DMS79 (cell line): ENCODE data around the gene MST1R.
"Not testable (repeated sequence)": the region's sequence is repeated elsewhere in the genome, so short reads cannot be mapped to it uniquely, and the experiment has no call there.

Experiments used
- DNase-seq: peaks from one replicate; lab custom pipeline; 2025; lab: John Stamatoyannopoulos, UW

Gene MST1R

GRCh38 chr3:49903451-49904424 is at the start of gene MST1R:
TSS of gene MST1R (minus strand) at chr3:49903873. CDS start at chr3:49903609, 264 bp downstream.
- DNase-seq: peak; percentile 86

- DNase-seq: no peak
Measured at GRCh38 chr3:49952924-49953323, 49.3 kb upstream of the MST1R start.

- DNase-seq: no peak
Measured at GRCh38 chr3:49942651-49943050, 39.0 kb upstream of the MST1R start.

GRCh38 chr3:49940667-49941249 is 37.1 kb upstream of the MST1R start:
- no peak for DNase-seq

- peak; percentile 86 for DNase-seq
Measured at GRCh38 chr3:49939858-49940666, 36.4 kb upstream of the MST1R start, which contains the start of gene RBM6. TSS of gene RBM6 (plus strand) at chr3:49940150. CDS start at chr3:49962642, 22,492 bp downstream.

- DNase-seq: no peak
Measured at GRCh38 chr3:49937090-49937489, 33.4 kb upstream of the MST1R start.

GRCh38 chr3:49932281-49932680 is 28.6 kb upstream of the MST1R start:
- DNase-seq: not testable (repeated sequence)

GRCh38 chr3:49930922-49931321 is 27.2 kb upstream of the MST1R start:
- DNase-seq: no peak

- no peak for DNase-seq
Measured at GRCh38 chr3:49930168-49930690, 26.6 kb upstream of the MST1R start.

- peak; percentile 60 for DNase-seq
Measured at GRCh38 chr3:49929291-49930167, 25.9 kb upstream of the MST1R start, which contains the start of gene MON1A. TSS of gene MON1A (minus strand) at chr3:49929811. CDS start at chr3:49913346, 16,465 bp downstream.

GRCh38 chr3:49928481-49929017 is 24.9 kb upstream of the MST1R start:
- DNase-seq: no peak

GRCh38 chr3:49927798-49928197 is 24.1 kb upstream of the MST1R start:
- DNase-seq: no peak

GRCh38 chr3:49926117-49926728 is 22.6 kb upstream of the MST1R start:
- DNase-seq: no peak

- no peak for DNase-seq
Measured at GRCh38 chr3:49925485-49925884, 21.8 kb upstream of the MST1R start.

- DNase-seq: no peak
Measured at GRCh38 chr3:49924683-49925082, 21.0 kb upstream of the MST1R start.

- DNase-seq: not testable (repeated sequence)
Measured at GRCh38 chr3:49917806-49918590, 14.3 kb upstream of the MST1R start.

GRCh38 chr3:49916686-49917085 is 13.0 kb upstream of the MST1R start:
- no peak for DNase-seq

GRCh38 chr3:49914906-49915305 is 11.2 kb upstream of the MST1R start:
- DNase-seq: no peak

- peak; percentile 15 for DNase-seq
Measured at GRCh38 chr3:49912881-49913281, 9.2 kb upstream of the MST1R start.
